Activated CD8-positive, alpha-beta memory T cell treated with anti-CD3 and anti-CD28 coated beads for 36 hours (primary cell): ENCODE measurements around the gene GPATCH2. TPM values are rescaled to one million over a fixed set of nuclear protein-coding genes. Genes with fewer than 3 reads are reported as not detected.
"Not testable (repeated sequence)": the region's sequence is repeated elsewhere in the genome, so short reads cannot be mapped to it uniquely, and the experiment has no call there.

Experiments used
- CTCF ChIA-PET: fragments of 350-600 bp; sonication (Branson Sonifier 250); formaldehyde crosslinking; loops from one replicate; lab custom pipeline; 2021; ENCODE audit warnings: antibody characterized with exemption; lab: Charles Lee
- POLR2A ChIA-PET: fragments of 350-600 bp; sonication (Branson Sonifier 250); formaldehyde crosslinking; loops from one replicate; lab custom pipeline; 2021; ENCODE audit warnings: antibody characterized with exemption; lab: Charles Lee
- total RNA-seq, 2 experiments: library from RNA; stranded (reverse); gene quantifications; one replicate each; pipeline ENCODE4 v1.2.3, GENCODE V29; 2021

Gene GPATCH2
- total RNA-seq, 2 experiments from 2014 or later = 8.0 to 9.0 TPM

DNA sequence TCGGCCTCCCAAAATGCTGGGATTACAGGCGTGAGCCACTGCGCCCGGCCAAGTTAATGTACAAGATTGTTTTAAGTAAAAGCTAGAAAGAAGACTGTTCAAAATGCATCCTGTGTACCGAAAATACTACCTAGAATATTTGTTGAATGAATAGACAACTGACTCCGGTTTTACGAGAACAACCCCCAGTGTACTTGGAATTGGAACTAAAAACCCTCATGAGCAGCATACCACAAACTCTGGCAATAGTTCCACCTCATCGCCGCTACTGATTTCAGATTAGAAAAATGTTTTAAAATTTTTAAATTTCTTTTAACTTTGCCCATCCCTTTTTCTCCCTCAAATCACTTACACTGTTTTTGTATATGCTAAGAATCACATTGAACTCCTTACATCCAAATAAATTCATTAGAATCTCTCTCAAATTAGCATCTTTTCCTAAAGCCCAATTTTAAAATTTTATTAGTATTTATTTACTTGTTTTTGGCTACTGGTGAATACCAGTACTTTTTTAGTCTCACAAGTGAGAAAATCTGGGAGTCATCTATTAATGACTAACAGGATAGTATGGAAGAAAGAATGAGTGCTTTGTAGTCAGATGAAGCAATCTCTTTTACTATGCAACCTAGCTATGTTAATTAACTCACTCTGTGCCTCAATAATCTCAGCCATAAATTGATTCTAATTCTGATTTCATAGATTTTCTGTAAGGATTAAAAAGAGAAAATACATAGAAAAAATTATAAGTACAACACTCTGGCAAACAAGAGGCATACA lies 95.1 kb downstream of the GPATCH2 start:
- POLR2A ChIA-PET = no interaction called here
- CTCF ChIA-PET = no interaction called here

DNA sequence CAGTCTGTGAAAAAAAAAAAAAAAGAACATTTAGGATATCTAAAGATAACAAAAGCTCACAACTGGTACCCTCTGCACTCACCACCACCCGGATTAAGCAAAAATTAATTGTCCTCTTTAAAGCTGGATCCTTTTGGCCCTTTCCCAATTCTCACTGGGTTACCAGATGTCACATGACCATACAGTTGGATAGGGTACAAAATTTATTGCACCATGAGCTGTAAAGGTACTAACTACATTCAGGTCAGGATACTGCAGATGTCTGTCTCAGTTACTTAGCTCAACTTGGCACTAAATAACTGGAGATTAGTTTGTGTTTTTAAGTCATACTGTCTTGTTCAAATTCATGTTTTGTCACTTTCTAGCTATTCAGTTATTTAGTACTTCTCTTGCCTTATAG lies 96.3 kb downstream of the GPATCH2 start:
- CTCF ChIA-PET = no interaction called here
- POLR2A ChIA-PET = no interaction called here

DNA sequence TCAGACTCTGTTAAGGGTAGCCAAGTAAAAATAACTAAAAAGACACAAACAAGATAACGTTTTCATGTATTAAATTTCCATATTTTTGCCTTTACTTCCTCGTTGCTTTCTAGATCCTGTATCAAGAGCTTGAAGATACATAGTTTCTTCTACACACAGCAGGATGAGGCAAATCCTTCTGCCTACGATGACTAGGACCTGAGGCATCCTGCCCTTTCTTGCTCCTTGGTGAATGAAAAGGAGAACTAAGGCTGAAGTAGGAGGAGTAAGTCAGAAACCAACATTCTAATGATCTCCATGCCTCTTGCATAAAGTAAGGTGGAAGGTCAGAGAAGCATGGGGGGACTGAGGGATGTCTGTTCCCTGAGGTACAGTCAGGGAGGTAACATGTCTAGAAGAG lies 102.6 kb downstream of the GPATCH2 start:
- ChIA-PET POLR2A (no interaction called here), CTCF (no interaction called here)

DNA sequence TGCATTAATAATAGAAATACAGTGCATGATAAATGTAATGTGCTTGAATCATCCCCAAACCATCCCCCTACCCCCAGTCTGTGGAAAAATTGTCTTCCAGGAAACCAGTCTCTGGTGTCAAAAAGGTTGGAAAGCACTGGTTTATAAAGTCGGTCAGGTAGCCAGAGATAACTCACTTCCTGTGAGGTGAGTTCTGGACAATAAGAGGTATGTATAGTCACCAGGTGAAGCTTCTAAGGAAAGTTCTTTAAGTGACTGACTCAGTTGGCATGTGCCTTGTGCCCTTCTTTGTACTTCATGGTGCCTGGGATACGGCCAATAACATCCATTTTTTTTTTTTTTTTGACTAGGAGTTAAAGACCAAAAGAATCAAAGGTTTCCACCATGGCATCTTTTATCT lies 103.7 kb downstream of the GPATCH2 start:
- ChIA-PET CTCF (no interaction called here), POLR2A (no interaction called here)

DNA sequence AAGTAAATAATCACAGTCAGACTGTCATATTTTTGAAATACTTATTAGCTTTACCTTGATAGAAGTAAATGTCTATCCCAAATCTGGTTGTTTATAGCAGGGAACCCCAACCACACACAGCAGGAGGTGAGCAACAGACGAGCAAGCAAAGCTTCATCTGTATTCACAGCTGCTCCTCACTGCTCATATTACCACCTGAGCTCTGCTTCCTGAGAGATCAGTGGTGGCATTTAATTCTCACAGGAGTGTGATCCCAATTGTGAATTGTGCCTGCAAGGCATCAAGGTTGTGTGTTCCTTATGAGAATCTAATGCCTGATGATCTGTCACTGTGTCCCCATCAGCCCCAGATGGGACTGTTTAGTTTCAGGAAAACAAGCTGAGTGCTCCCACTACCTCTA lies 104.3 kb downstream of the GPATCH2 start:
- CTCF ChIA-PET = no interaction called here
- POLR2A ChIA-PET = no interaction called here

DNA sequence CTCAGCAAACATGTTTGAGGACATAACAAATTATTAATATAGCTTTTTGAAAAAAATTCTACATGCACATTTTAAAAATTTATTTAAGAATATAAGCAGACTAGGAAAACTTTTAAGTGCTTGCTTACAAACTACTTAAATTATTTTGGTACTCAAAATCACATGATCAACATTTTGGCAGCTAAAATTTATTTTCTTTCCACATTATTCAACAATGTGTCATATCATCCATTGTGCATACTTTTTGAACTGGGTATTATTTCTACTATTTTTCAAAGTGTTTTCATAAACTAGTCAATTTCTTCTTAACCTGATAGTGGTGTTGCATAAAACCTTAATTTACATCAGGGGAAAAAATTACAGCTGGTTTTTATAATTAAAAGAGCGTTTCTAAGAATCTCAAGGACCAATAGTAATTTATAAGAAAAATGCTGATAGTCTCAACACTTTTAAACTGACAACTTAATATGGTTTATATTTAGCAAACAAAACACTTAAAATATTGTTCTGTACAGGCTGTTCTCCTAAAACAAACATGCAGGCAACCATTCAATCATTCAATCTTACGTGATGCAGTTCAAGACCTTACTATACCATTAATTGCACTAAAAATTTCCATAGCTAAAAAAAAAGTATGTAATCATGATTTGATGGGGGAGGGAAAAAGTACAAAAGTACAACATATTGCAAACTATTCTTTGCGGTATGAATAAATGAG lies 105.0 kb downstream of the GPATCH2 start:
- CTCF ChIA-PET = no interaction called here
- POLR2A ChIA-PET = no interaction called here

DNA sequence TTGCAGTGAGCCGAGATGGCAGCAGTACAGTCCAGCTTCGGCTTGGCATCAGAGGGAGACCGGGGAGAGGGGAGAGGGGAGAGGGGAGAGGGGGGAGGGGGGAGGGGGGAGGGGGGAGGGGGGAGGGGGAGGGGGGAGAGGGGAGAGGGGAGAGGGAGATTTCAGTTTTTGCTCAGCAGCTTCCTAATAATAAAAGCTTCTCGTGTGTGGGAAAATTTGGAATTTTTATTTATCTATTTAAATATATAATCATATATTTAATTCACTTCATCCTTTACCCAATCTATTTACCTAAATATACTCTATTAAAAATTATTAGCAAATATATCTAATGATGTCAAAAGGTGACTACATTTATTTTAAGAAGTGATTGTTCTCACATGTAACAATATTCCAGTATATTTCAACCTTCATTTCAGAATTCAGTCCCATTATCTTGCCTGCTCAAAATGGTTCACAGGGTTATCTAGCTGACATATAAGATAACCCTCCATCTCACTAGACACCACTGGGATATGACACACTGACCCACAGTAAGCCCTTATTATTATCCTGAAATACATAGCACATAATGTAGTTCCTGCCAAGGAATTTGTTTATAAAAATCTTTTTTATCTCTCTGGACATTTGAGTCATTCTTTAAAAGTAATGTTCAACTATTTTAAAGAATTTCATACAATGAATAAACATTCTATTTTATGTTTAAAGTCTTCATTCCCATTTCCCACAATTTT lies 105.9 kb downstream of the GPATCH2 start:
- ChIA-PET CTCF (no interaction called here), POLR2A (no interaction called here)

DNA sequence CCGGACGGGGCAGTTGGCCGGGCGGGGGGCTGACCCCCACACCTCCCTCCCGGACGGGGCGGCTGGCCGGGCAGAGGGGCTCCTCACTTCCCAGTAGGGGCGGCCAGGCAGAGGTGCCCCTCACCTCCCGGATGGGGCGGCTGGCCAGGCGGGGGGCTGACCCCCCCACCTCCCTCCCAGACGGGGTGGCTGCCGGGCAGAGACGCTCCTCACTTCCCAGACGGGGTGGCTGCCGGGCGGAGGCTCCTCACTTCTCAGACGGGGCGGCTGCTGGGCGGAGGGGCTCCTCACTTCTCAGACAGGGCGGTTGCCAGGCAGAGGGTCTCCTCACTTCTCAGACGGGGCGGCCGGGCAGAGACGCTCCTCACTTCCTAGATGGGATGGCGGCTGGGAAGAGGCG lies 107.0 kb downstream of the GPATCH2 start:
- CTCF ChIA-PET, POLR2A ChIA-PET: not testable (repeated sequence)

DNA sequence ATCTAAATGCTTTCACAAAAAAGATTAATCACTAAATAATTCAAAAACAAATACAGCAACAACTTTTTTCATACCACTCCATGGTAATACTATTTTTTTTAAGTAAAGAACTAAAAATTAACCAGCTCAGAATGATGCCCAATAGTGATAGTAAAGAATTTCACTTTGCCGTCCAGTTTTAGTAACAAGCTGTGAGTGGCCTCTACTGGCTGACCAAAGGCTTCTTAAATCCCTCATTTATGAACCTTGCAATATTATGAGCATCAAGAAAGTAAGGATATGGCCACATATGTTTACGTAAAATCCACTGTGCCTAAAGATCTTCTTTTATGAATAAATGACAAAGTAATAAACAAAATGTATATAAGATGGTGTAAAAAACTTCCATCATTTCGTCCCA lies 108.6 kb downstream of the GPATCH2 start:
- ChIA-PET POLR2A (no interaction called here), CTCF (no interaction called here)

DNA sequence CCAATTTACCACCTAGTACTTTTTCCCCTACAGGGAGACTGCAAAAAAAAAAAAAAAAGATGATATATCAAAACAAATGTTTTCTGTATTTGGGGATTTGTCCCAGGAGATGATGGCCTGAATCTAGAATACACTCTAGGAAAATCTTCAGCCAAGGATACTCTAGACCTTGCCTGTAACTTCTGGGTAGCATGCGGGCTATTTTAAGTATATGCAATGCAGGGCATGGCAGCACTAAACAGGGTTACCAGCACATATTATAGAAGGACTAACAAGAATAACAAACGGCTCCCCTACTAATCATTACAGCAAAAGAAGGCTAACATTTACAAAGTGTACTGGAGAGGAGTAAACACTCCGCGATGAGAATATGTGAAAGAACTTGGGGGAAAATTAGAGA lies 109.6 kb downstream of the GPATCH2 start:
- ChIA-PET POLR2A (no interaction called here), CTCF (interaction anchor here (0.7 kb wide), 1 partner anchor 12 kb away, joined by 3 read pairs; no protein-coding TSS in a partner anchor)

DNA sequence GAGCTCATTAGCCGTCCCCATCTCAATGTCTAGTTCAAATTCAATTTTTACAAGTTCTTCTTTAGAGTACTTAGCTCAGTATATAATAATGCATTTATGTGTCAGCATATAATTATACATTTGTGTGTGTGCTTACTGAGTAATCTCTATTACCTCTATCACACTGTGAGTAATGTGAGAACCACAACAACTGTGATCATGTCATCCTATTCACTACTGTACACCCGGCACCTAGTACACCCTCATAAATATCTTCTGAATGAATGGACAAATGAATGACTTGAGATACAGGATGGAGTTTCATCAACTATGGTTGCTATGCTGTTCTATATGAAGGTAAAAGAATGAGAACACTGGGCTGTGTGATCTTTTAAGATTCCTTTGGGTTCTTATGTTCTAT lies 124.0 kb downstream of the GPATCH2 start:
- POLR2A ChIA-PET = no interaction called here
- CTCF ChIA-PET = interaction anchor here (0.6 kb wide), 1 partner anchor 971 kb away, joined by 3 read pairs; no protein-coding TSS in a partner anchor

DNA sequence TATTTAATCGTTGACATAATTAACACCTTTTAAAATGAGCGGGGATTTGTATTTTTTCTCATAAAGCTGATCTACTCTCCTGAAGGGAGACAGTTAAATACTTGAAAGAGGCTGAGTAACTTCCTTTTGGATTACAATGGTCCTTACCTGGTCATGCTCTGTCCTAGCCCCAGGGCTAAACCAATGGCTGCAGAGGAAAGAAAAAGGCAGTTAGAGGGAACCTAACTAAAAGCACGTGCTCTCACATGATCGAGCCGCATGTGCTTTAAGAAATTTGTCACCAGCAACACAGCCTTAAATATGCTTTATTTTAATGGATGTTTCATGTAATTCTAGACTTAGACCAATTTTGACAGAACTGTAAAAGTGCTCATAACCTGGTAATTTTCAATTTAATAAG lies 132.7 kb downstream of the GPATCH2 start:
- POLR2A ChIA-PET = no interaction called here
- CTCF ChIA-PET = no interaction called here

DNA sequence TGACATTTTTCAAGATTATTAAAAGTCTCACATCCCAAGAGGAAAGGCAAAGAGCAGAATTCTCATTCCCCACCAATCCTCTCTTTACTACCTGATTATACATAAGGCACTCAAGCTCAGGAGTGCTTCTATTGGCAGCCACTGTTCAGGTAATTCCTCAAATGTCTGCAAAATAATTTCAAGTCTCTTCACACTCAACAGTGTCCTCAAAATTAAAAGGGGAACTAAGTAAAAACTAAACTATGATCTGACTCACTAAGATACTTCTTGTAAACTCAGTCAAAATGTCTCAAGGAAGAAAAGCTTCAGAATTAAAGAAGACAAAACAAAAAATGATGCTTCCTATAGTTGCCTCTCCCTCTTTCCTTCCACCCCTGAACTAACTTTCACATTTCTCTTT lies 135.6 kb downstream of the GPATCH2 start:
- ChIA-PET POLR2A (no interaction called here), CTCF (no interaction called here)

DNA sequence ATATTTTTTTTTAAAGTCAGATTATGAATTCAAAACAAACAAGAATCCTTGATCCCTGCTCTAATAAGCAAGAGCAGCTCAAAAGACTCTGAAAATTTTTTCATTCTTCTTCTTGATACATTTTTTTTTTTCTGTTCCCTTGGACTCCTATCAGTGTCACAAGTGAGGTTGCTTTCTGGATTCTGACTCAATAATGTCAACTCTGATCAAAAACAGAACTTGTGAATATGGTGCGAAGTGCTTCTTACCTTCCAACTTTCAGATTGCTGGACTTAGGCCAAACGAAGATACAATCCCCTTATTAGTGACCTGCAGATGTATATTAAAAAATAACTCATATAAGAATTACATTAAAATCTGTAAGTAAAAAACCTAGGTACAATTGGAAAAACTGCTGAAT lies 136.1 kb downstream of the GPATCH2 start:
- ChIA-PET CTCF (no interaction called here), POLR2A (no interaction called here)

DNA sequence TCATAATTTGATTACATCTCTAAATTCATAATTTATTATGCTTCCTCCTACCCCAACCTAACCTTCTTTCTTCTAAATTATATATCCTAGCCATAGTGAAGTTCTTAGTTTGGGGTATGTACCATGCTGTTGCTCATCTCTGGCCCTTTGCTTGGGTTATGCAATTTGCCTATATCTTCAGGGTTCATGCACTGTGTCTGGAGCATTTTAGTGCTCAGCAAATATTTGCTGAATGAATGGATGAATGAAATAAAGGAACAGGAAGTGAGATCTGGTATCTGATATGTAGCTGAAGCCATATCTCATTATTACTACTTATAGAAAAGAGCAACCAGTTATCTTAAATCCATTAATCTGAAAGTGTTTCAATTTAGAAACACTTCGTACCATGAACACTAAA lies 137.6 kb downstream of the GPATCH2 start:
- CTCF ChIA-PET = no interaction called here
- POLR2A ChIA-PET = no interaction called here

DNA sequence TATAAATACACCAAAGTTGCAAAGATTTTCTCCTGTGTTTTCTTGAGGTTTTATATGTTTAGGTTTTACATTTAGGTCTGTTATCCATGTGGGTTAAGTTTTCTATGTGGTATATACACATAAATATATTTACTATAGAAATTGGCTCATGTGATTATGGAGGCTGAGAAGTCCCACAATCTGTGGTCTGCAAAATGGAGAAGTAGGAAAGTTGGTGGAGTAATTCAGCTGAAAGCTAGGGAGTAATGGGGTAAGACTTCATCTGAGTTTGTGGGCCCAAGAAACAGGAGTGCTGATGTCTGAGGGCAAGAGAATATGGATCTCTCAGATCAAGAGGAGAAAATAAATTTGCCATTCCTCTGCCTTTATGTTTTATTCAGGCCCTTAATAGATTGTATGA lies 146.0 kb downstream of the GPATCH2 start:
- POLR2A ChIA-PET = no interaction called here

DNA sequence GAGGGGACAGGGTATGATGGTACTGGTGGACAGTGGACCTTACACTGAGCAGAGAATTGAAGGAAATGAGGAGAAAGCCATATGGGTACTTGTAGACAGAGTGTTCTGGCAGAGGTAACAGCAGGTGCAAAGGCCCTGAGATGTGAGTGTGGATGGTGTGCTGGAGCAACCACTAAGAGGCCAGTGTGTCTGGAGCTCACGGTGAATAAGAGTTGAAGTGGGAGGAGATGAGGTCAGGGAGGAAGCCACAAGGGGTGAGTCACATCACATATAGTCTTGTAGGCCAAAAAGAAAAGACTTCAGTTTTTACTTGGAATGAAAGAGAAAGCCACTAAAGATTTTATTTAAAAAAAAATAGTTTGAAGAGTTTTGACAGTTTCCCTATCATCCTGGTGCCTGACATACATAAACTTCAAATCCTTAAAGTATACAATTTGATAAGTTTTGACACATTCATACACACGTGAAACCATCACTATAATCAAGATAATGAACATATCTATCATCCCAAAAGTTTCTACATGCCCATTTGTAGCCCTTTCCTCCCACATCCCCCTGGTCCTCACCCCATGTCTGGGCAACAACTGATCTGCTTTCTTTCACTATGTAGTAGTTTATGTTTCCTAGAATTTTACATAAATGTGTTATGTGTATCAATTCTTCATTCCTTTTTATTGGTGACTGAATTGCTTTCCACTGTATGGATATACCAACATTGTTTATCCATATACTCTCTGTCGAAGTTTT lies 148.4 kb downstream of the GPATCH2 start:
- POLR2A ChIA-PET = no interaction called here
- CTCF ChIA-PET = no interaction called here

More for the DNA sequence above, 146.0 kb downstream of the GPATCH2 start:
- CTCF ChIA-PET = no interaction called here

DNA sequence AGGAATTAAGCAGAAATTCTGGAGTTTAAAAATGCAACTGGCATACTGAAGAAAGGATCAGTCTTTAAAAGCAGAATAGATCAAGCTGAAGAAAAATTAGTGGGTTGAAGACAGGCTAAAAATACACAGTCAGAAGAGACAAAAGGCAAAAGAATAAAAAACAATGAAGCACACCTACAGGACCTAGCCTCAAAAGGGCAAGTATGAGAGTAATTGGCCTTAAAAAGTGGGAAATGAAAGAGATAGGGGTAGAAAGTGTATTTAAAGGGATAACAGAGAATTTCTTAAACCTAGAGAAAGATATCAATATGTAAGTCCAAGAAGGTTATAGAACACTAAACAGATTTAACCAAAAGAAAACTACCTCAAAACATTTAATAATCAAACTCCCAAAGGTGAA lies 152.4 kb downstream of the GPATCH2 start:
- ChIA-PET CTCF (no interaction called here), POLR2A (no interaction called here)

DNA sequence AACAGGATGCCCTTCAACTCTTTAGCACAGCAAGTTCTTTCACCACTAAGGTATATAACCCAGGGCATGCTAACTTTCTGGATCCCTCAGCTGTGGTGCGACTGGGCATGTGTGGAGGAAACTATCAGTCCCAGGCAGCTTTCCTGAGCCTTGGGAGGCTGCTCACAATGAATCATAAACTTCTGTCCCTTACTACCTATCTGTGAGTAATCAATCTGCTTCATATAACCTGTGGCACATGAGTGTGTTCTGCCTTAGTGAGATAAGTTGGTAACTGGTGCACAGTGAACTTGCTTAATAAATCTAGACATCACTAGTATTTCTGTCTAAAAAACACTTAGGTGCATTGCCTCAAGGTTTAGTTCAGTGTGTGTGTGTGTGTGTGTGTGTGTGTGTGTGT lies 158.0 kb downstream of the GPATCH2 start:
- POLR2A ChIA-PET = no interaction called here
- CTCF ChIA-PET = no interaction called here

DNA sequence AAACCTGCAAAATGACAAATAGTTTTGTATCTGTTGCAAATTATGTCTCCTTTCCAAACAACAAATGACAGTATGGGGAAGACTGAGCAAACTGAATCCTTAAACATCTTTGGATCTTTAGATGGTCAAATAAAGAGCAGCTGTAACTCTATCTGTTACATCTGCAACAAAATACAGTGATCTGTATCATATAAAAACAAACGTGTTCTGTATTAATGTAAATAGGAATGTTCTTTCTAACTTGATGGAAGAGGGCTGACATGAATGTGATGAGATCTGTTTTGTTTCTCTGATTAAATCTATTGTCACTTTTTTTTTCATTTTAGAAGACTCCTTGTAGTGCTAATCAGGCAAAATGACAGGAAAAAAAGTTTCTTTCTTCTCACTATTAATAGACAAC lies 159.5 kb downstream of the GPATCH2 start:
- ChIA-PET CTCF (no interaction called here), POLR2A (no interaction called here)
